Measurements from ENCODE around the gene SNRNP27. TPM values are rescaled to one million over a fixed set of nuclear protein-coding genes. Genes with fewer than 3 reads are reported as not detected.
A peak's percentile ranks its signal among the peaks of the same experiment; 100 is the strongest.
"Not testable (repeated sequence)": the region's sequence is repeated elsewhere in the genome, so short reads cannot be mapped to it uniquely, and the experiment has no call there.

Gene SNRNP27
- total and polyA plus RNA-seq, 8 donors: 5.8 to 70.6 (median 52.1) TPM

GRCh38 chr2:69947325-69947931, 53.7 kb downstream of the SNRNP27 start:
- intact Hi-C loops (cut with DNase I; ENCODE audit: low total_unique reads): no loop called here
- WGBS, 5 donors: 82 to 92% (median 89%) methylated on average over 4 of the region's 4 CpGs
- no peaks in the 10 kb centered on the region for H3K9me3 ChIP-seq
- TF ChIP-seq POLR2AphosphoS5 (IDR thresholded peaks at IDR 0.05) (no peak), CTCF (IDR thresholded peaks at IDR 0.05) (no peak), EP300 (IDR thresholded peaks at IDR 0.05) (no peak), POLR2A (IDR thresholded peaks at IDR 0.05) (no peak)
- DNase-seq: no peak
- H3K4me3 ChIP-seq: no peak overlapping the region
- peaks cover 0 to 10% (median 0%) of the 10 kb centered on the region in 3 donors for H3K27me3 ChIP-seq
- peaks cover 0 to 44% (median 14%) of the 10 kb centered on the region in 4 donors for H3K4me1 ChIP-seq
- H3K36me3 ChIP-seq: peaks cover 8 to 18% (median 16%) of the 10 kb centered on the region in 4 donors
- peak overlapping the region in 3 of 5 donors; percentile 49 to 81 (median 79) for H3K27ac ChIP-seq

GRCh38 chr2:69948032-69948962, 54.5 kb downstream of the SNRNP27 start:
- peaks cover 0 to 10% (median 0%) of the 10 kb centered on the region in 3 donors for H3K27me3 ChIP-seq
- H3K27ac ChIP-seq: peak overlapping the region in 2 of 5 donors; percentile 79 to 81
- 50 to 63% (median 59%) methylated on average over 26 to 35 of the region's 35 CpGs for WGBS, 5 donors
- peak in 1 of 2 donors; percentile 45 for DNase-seq
- peaks cover 0 to 44% (median 14%) of the 10 kb centered on the region in 4 donors for H3K4me1 ChIP-seq
- no peaks in the 10 kb centered on the region for H3K9me3 ChIP-seq
- no peak for TF ChIP-seq POLR2A (IDR thresholded peaks at IDR 0.05)
- no peak for TF ChIP-seq POLR2AphosphoS5 (IDR thresholded peaks at IDR 0.05)
- no peak for TF ChIP-seq EP300 (IDR thresholded peaks at IDR 0.05)
- TF ChIP-seq CTCF (IDR thresholded peaks at IDR 0.05): no peak
- H3K4me3 ChIP-seq: peak overlapping the region in 3 of 4 donors; percentile 7 to 22 (median 19)
- intact Hi-C loops (cut with DNase I; ENCODE audit: low total_unique reads): no loop called here
- H3K36me3 ChIP-seq: peaks cover 0 to 9% (median 7%) of the 10 kb centered on the region in 4 donors

- 64 to 79% (median 76%) methylated on average over 21 of the region's 21 CpGs for WGBS, 5 donors
- no peaks in the 10 kb centered on the region for H3K9me3 ChIP-seq
- DNase-seq: no peak
- peak overlapping the region in 2 of 4 donors; percentile 19 to 22 for H3K4me3 ChIP-seq
- peaks cover 0 to 1% (median under 1%) of the 10 kb centered on the region in 4 donors for H3K36me3 ChIP-seq
- peaks cover 0 to 44% (median 14%) of the 10 kb centered on the region in 4 donors for H3K4me1 ChIP-seq
- no peak for TF ChIP-seq CTCF (IDR thresholded peaks at IDR 0.05)
- TF ChIP-seq EP300 (IDR thresholded peaks at IDR 0.05): no peak
- no peak for TF ChIP-seq POLR2AphosphoS5 (IDR thresholded peaks at IDR 0.05)
- no peak for TF ChIP-seq POLR2A (IDR thresholded peaks at IDR 0.05)
- H3K27me3 ChIP-seq: peaks cover 0 to 10% (median 0%) of the 10 kb centered on the region in 3 donors
- H3K27ac ChIP-seq: peak overlapping the region in 1 of 5 donors; percentile 79
- intact Hi-C loops (cut with DNase I; ENCODE audit: low total_unique reads): no loop called here
Measured at GRCh38 chr2:69948963-69949645, 55.3 kb downstream of the SNRNP27 start.

GRCh38 chr2:69950241-69950640, 56.5 kb downstream of the SNRNP27 start:
- WGBS, 5 donors: 65 to 78% (median 71%) methylated on average over 5 of the region's 5 CpGs
- intact Hi-C loops (cut with DNase I; ENCODE audit: low total_unique reads): no loop called here
- no peak for TF ChIP-seq EP300 (IDR thresholded peaks at IDR 0.05)
- no peak for TF ChIP-seq POLR2AphosphoS5 (IDR thresholded peaks at IDR 0.05)
- TF ChIP-seq CTCF (IDR thresholded peaks at IDR 0.05): no peak

GRCh38 chr2:69950671-69951070, 56.9 kb downstream of the SNRNP27 start:
- intact Hi-C loops (cut with DNase I; ENCODE audit: low total_unique reads); H3K36me3 ChIP-seq; DNase-seq; H3K4me3 ChIP-seq; H3K9me3 ChIP-seq; H3K27ac ChIP-seq: not testable (repeated sequence)
- peaks cover 0 to 10% (median 0%) of the 10 kb centered on the region in 3 donors for H3K27me3 ChIP-seq
- WGBS, 5 donors: 89 to 92% (median 92%) methylated on average over 3 of the region's 3 CpGs
- H3K4me1 ChIP-seq: peaks cover 0 to 34% (median 14%) of the 10 kb centered on the region in 4 donors

More at GRCh38 chr2:69950241-69950640, 56.5 kb downstream of the SNRNP27 start:
- Histone ChIP-seq H3K27me3 (peaks cover 0 to 10% (median 0%) of the 10 kb centered on the region in 3 donors), H3K27ac (no peak overlapping the region), H3K9me3 (no peaks in the 10 kb centered on the region), H3K36me3 (no peaks in the 10 kb centered on the region), H3K4me1 (peaks cover 0 to 38% (median 14%) of the 10 kb centered on the region in 4 donors), H3K4me3 (no peak overlapping the region)
- DNase-seq: no peak

Measured in stomach (tissue), 9 donors.